ENCODE measurements around the gene CCL1.
"Not testable (repeated sequence)": the region's sequence is repeated elsewhere in the genome, so short reads cannot be mapped to it uniquely, and the experiment has no call there.

The CCL1 gene

GRCh38 chr17:34356194-34356593, 6.8 kb downstream of the CCL1 start, which contains the start of gene CCL13:
Gene CCL13 (plus strand): TSS chr17:34356480. CDS start chr17:34356527, 47 bp downstream.
- no peak for DNase-seq

- no peak for DNase-seq
Measured at GRCh38 chr17:34354637-34355036, 8.4 kb downstream of the CCL1 start.

DNA sequence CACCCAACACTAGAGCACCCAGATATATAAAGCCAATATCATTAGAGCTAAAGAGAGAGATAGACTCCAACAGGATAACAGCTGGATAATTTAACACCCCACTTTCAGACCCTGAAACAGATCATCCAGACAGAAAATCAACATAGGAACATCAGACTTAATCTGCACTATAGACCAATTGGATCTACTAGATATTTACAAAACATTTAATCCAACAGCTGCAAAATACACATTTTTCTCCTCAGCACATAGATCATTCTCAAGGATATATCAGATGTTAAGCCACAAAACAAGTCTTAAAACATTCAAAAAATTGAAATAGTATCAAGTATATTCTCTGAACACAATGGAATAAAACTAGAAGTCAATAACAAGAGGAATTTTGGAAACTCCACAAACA, 10.8 kb downstream of the CCL1 start:
- DNase-seq = no peak

GRCh38 chr17:34351096-34351495, 11.9 kb downstream of the CCL1 start:
- DNase-seq = no peak

GRCh38 chr17:34349751-34350150, 13.3 kb downstream of the CCL1 start:
- no peak for DNase-seq

DNA sequence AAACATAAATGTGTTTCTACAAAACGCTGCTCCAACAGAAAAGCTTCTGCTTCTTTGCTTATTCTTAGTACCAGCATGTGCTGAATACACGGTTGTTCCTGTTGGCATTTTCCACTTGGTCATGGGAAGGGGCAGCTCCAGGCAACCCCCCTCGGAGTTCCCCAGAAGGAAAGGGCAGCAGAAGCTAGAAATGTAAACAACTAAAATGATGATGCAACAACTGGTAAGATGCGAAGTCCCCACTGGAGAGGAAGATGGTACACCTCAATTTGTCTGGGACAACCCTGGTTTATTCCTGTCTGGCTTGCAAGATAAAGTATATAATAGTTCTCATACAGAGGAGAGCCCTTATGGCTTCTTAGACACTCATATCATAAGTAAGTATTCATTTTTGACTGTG, 16.0 kb downstream of the CCL1 start:
- DNase-seq = no peak

DNA sequence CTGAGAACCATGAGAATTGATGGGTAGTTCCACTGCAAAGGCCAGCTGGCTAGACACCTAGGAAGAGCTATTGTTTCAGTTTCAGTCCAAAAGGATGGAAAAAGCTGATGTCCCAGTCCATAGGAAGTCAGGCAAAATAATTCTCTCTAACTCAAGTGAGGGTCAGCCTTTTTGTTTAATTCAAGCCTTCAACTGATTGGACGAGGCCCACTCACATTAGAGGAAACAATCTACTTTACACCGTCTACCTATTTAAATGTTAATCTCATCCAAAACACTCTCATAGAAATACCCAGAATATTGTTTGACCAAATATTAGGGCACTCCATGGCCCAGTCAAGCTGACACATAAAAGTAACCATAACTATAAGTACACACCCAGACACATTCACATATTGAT, 21.1 kb downstream of the CCL1 start:
- no peak for DNase-seq

DNA sequence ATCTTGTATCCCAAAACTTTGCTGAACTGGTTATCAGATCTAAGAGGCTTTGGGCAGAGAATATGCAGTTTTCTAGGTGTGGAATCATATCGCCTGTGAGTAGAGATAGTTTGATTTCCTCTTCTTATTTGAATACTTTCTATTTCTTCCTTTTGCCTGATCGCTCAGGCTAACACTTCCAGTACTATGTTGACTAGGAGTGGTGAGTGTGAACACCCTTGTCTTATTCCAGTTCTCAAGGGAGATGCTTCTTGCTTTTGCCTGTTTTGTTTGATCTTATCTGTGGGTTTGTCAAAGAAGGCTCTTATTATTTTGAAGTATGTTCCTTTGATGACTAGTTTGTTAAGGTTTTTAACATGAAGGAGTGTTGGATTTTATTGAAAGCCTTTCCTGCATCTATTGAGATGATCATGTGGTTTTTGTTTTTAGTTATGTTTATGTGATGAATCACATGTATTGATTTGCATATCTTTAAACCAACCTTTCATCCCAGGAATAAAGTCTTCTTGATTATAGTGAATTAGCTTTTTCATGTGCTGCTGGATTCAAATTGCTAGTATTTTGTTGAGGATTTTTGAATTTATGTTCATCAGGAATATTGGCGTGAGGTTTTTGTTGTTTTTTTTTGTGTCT, 23.8 kb downstream of the CCL1 start:
- no peak for DNase-seq

- DNase-seq = no peak
Measured at GRCh38 chr17:34337701-34338100, 25.3 kb downstream of the CCL1 start.

DNA sequence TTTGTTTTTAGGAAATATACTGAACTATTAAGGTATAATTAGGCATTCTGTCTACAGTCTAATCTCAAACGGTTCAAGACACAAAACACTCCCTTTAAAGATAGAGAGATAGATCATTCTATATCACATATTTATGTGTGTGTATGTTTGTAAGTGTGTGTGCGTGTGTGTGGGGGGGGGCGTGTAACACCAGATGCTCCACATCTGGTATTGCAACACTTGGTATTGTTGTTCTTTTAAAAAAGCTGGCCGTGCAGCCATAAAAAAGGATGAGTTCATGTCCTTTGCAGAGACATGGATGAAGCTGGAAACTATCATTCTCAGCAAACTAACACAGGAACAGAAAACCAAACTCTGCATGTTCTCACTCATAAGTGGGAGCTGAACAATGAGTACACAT, 35.5 kb downstream of the CCL1 start:
- DNase-seq = not testable (repeated sequence)

GRCh38 chr17:34321964-34322363, 41.1 kb downstream of the CCL1 start:
- DNase-seq = no peak

DNA sequence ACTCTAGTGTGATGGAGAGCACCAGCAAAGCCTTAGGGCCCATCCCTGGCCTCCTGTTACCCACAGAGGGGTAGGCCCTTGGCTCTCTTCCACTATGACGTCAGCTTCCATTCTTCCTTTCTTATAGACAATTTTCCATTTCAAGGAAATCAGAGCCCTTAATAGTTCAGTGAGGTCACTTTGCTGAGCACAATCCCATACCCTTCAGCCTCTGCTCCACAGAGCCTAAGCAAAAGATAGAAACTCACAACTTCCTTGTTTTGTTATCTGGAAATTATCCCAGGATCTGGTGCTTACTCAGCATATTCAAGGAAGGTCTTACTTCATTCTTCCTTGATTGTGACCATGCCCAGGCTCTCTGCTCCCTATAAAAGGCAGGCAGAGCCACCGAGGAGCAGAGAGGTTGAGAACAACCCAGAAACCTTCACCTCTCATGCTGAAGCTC, 44.0 kb downstream of the CCL1 start, which contains the start of gene CCL8:
CCL8 (plus strand) TSS at position 397 of the 445 bp plus-strand sequence. CDS start 67 bp downstream, outside the sequence.
- DNase-seq = no peak

DNA sequence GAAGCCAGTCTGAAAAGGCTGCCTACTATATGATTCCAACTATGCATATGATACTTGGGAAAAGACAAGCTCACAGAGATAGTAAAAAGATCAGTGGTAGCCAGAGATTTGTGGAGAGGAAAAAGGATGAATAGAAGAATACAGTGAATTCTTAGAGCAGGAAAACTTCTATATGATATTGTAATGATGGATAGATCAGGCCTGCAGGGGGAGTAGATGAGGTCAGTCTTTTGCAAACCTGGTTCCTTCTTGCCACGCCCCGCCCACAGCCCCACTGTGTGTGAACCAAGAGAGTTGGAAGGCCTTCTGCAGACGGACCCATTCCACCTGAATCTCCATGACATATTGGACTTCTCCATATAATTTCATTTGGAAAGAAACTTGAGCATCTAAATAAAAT, 44.6 kb downstream of the CCL1 start:
- no peak for DNase-seq

DNA sequence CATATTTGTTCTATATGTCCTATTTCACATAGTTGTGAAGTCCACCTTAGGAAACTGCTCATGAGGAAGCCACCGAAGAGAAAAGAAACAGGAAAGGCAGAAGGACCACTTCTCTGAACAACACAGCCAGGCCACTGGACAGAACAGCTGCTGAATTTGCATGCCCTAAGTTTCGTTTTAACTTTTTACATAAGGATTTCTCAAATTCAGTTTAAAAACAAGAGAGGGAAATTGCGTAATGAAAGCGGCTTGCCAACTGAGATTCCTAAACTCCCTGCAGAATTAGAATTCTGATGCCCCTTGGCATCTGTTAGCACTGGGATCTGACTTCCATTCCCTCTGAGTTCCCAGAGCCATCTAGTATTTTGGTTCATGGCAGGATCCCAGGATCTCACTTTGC, 48.8 kb downstream of the CCL1 start:
- DNase-seq = no peak

DNA sequence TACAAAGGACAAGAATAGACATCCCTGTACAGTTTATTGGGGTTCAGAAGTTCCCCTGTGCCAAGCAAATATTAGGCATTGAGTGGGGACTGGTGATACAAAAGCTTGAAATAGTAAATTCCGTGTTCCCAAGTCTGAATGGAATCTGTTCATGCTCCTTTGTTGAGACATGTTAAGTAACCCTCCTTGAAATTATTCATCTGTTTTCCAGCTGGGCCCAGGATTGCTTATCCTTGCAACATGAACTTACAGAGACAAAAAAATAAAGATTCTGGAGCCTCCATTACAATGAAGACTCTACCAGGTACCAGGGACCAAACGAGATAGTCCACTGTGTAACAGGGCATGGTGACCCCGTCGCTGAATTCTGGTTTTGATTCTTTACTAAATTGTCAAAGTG, 49.9 kb downstream of the CCL1 start:
- DNase-seq = no peak

DNA sequence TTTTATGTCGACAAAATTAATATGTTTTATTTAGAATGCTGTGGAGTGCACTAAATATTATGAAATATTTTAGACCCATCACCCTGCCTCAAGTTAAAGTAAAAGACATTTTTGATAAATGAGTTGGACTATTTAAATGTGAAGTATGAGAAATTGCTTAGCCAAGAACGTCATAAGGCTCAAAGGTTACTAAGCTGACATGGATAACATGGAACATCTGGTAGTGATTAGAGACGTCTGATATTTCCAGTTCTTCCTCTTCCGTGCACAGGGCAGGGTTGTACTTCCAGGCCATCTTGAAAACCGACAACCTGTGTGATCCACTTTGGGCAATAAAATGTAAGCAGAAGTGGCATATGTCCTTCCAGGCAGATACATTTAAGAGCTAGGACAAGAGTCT, 51.0 kb downstream of the CCL1 start:
- no peak for DNase-seq

DNA sequence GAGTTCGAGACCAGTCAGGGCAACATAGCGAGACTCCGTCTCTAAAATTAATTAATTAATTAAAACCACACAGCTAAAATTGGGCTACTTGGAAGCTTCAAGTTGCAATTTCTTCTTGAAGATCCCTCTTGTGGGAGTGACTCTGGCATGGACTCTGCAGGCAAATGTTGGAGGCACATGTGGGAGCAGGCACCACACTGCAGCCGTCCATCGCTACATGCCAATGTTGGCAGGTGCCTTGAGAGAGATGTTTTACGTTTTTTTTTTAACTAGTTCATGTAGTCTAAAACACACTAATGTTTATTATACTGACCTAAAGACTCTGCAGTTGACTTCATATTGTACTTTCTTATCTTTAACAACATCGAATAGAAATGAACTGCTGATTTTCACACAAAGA, 51.7 kb downstream of the CCL1 start:
- no peak for DNase-seq

Measured in SIG-M5 (cell line).